Renal cortex interstitium (tissue), 11 donors: ENCODE results near the gene DDN. TPM values are rescaled to one million over a fixed set of nuclear protein-coding genes. Genes with fewer than 3 reads are reported as not detected.

Experiments
- DNase-seq, 11 donors: peaks; one replicate each; pipeline ENCODE4 v3.0.0-alpha.2; 2013; ENCODE audit warnings: low read depth in 9 of 11, low spot score in 4 of 11; ENCODE audit errors: extremely low read depth in 1 of 11
- polyA plus RNA-seq, 3 donors: library from polyadenylated mRNA; unstranded; fragments of 120-200 nt; gene quantifications; one replicate each; pipeline ENCODE4 v1.2.1, GENCODE V29; 2013; ENCODE audit not compliant: insufficient read length in 3 of 3

Gene DDN
- polyA plus RNA-seq, 3 donors = 75.3 to 85.3 (median 78.9) TPM

DNA sequence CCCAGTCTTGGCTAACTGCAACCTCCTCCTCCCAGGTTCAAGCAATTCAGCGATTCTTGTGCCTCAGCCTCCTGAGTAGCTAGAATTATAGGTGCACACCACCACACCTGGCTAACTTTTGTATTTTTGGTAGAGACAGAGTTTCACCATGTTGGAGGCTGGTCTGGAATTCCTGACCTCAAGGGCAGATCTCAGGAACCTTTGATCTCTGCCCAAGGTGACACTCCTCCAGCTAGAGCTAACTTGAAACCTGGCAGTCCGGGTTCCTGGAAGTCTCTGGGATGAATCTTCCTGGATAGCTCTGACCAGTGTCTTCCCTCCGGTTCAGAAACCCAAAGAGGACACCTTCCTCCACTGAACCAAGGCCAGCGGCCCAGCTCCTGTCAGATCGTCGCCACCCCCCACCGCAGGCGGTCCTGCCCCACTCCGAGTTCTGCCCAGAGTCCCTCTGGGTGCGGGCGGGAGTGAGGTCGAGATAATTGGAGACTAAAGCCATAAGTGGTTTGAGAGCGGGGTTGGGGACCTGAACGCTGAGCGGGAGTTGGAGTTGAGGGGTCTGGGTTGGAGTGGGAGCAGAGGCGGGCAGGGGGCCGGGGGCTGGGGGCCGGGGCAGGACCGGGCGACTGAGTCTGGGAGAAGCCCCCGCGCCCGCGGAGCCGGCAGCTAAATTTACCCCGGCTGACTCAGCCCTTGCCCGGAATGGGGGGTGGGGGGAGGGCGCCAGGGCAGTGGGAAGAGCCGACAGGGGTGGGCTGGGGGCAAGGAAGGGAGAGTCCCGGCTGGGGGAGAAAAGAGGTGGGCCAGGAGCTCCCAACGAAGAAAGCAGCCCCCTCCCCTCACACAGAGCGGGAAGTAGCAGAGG, 4.7 kb downstream of the DDN start:
- no peak for DNase-seq

DNA sequence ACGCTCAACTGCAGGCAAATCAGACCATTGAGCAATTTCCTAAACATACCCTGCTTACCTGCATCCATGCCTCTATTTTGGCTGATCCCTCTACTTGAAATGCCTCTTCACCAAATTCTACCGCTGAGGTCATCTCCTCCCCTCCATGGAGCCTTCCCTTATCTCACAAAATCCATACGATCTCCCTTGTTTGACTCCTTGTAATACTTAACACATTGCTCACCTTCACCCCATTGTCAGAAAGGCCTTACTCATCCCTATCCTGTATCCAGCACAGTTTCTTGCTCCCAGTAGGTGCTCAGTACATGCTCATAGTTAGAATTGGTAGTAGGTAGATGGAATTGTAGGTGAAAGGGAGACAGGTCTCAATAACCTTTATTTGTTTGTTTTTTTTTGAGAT, 5.4 kb downstream of the DDN start:
- DNase-seq = no peak

DNA sequence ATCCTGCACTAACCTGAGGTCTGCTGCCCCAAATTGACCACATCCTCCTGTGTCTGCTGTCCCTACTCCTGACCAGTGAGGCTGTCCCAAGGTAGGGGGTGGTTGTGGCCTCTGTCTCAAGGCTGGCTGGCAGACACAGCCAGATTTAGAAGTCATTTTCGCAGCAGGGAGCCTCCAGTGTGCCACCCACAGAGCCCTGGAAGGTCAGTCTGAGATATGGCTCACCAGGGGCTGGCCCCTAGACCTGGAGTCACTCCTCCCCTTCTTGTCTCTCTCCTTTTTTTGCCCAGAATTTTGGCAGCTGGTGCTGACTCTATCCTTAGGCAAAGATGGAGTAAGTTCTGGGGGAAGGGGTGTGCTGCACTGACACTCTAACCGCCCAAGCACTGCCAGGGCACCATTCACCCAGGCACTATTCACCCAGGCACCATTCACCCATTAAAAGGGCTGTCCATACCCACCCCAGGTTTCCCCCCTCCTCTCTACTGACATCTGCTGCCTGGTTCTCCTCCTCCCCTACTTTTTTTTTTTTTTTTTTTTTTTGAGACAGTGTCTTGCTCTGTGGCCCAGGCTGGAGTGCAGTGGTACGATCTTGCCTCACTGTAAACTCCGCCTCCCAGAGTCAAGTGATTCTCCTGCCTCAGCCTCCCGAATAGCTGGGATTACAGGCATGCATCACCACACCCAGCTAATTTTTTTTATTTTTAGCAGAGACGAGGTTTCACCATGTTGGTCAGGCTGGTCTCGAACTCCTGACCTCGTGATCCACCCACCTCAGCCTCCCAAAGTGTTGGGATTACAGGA, 7.7 kb downstream of the DDN start:
- no peak for DNase-seq

DNA sequence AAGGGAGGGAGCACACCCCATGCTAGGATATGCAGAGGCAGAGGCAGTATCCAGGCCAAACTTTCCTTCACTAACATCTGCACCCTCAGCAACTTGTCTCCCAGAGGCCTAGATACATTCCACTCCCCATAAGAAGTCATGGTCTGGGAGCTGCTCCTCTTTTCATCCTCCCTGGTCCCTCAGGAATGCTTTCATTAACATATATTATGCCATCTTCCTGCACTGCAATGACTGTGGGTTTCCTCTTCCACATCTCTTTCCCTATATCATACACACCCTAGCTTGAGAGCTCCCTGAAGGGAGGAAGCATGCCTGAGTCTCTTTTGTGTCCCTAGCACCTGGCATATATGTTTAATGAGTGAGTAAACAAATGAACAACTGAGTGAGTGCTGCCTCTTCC, 8.6 kb downstream of the DDN start:
- no peak for DNase-seq

DNA sequence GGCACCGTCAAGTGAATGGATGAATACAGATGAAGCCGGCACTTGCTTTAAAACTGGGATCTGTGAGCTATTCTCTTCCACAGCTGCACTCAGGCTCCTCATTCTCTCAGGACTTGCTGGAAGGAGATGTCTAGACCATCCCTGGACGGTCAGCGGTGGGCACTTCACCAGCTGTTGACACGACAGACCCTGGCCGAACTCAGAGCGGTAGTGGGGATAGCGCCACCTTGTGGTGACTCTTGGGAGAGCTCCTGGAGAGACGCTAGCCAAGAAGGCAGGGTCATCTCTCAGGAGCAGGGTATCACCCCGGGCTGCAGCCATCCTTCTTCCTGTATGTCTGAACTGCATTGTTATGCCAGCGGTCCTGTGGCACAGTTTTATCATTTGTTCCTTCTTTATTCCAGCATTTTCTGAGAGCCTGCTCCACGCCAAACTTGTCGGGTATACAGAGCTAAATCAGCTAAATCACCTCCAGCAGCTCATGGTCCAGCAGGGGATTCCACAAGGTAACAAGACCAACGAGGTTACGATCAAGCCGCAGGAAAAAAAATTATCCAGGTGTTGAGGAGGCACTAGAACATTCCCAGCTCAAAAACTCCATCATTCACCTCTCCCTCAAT, 11.0 kb downstream of the DDN start:
- DNase-seq = no peak

DNA sequence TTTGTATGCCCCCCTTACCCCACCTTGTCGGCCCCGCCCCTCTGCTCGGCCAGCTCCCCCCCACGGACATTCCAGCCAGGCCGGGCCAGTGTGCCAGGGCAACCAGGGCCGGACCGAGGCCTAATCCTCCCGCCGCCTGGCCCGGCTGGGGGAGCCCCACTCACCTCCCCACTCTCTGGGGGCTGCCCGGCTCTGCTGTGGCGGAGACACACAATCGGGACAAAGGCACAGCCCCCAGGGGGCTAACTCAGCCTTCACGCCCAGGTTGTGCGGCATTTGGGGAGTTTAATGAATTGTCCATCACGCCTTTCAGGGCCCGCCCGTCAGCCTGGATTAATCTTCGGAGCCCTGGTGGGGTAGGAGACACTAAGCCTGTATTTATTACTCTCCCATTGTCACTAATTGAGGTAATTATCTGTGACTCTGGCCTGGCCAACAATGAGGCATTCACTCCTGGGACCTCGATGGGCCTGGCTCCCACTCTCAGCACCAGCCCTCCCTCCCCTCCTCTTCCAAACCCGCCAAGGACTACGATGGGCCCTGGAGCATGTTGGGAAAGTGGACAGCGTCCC, 12.4 kb downstream of the DDN start:
- DNase-seq = no peak

DNA sequence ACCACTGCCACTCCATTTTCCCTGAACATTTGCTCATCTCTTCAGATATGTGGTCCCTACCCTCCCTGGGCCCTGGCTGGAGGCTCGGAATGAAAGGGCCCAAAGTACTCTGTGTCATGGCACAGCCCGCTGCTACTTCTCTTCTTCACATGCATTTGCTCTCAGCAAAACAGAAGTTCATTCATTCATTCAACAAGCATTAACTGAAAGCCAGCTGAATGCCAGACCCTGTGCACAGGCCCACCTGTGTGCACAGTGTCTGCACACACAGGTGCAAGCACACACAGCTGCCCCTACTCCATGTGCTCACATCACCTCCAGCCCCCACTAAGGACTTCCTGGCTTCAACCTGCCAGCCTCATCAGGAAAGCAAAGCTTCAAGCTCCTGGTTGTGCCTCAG, 13.3 kb downstream of the DDN start:
- DNase-seq = no peak

DNA sequence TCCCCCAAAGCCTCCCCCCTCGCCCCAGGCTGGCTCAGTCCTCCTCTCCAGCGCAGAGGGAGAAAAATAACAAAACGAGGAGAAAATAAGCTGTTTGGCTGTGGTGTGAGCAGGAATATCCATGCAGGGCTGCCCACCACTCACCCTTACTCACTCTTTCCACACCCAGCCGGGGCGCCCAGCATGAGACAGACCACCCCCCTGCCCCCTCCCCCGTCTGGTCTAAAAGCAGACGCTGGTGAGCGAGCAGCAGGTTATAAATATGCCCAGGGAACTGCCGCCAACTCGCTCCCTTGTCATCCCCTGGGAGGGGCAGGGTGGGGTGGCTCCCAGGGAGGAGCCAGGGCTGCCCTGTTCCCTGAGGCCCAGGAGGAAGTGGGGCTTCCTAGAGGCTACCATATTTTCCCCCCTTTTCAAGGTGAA, 13.7 kb downstream of the DDN start:
- DNase-seq = no peak

DNA sequence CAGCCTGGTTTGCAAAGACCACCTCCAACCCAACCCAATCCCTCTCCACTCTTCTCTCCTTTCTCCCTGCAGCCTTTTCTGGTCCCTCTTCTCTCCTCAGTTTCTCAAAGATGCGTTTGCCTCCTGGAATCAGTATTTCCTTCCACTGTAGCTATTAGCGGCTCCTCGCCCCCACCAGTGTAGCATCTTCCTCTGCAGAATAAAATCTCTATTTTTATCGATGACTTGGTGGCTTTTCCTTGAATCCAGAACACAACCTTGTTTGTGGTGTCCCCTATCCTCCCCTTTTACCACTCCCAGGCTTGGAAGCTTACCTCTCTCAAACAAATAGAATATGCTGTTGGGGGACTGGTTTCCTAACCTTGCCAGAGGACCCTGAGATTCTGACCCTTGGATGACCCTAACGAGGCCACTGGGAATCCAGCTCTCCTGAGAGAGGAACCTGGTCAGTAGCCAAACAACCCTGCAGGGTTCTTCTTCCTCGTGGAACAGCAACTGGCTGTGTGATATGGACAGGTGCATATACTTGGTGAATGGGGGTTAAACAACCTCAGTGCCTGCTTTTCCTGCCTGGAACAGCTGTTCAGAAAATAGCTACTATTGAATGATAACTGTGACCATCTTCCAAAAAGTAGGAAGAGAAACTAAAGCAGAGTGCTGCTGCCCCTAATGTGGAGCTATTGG, 16.6 kb downstream of the DDN start:
- DNase-seq = no peak

DNA sequence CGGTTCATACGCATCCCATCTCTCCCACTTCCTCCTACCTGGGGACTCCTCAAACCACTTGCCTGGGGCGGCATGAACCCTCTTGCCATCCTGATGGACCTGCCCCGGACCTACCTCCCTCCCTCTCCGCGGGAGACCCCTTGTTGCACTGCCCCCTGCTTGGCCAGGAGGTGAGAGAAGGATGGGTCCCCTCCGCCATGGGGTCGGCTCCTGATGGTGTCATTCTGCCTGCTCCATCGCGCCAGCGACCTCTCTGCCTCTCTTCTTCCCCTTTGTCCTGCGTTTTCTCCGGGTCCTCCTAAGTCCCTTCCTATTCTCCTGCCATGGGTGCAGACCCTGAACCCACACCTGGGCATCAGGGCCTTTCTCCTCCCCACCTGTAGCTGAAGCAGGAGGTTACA, 17.4 kb downstream of the DDN start:
- no peak for DNase-seq

DNA sequence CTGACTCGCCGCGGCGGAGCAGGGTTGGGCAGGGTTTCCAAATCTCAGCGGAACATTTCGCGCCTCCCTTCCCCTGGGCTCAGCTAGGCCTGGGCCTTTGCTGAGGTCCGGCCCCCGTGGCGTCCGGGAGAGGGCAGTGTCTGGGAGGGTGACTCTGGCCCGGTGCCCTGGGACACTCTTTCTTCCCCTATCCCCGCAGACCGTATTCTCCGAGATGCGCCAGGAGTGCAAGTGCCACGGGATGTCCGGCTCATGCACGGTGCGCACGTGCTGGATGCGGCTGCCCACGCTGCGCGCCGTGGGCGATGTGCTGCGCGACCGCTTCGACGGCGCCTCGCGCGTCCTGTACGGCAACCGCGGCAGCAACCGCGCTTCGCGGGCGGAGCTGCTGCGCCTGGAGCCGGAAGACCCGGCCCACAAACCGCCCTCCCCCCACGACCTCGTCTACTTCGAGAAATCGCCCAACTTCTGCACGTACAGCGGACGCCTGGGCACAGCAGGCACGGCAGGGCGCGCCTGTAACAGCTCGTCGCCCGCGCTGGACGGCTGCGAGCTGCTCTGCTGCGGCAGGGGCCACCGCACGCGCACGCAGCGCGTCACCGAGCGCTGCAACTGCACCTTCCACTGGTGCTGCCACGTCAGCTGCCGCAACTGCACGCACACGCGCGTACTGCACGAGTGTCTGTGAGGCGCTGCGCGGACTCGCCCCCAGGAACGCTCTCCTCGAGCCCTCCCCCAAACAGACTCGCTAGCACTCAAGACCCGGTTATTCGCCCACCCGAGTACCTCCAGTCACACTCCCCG, 18.0 kb downstream of the DDN start:
- DNase-seq = no peak

DNA sequence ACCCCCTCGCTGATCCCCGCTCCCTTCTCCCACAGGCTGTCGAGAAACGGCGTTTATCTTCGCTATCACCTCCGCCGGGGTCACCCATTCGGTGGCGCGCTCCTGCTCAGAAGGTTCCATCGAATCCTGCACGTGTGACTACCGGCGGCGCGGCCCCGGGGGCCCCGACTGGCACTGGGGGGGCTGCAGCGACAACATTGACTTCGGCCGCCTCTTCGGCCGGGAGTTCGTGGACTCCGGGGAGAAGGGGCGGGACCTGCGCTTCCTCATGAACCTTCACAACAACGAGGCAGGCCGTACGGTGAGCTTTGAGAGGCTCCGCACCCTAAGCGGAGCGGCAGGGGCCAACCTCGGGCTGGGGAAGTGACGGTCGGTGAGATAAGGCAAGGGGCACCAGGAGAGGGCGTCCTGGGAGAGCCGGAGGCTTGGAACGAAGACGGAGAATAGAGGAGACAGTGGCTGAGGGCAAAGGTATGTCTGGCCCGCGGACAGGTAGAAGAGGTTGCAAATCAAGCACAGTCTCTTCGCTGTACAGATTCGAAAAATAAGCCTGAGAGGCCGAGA, 18.7 kb downstream of the DDN start:
- DNase-seq = no peak

DNA sequence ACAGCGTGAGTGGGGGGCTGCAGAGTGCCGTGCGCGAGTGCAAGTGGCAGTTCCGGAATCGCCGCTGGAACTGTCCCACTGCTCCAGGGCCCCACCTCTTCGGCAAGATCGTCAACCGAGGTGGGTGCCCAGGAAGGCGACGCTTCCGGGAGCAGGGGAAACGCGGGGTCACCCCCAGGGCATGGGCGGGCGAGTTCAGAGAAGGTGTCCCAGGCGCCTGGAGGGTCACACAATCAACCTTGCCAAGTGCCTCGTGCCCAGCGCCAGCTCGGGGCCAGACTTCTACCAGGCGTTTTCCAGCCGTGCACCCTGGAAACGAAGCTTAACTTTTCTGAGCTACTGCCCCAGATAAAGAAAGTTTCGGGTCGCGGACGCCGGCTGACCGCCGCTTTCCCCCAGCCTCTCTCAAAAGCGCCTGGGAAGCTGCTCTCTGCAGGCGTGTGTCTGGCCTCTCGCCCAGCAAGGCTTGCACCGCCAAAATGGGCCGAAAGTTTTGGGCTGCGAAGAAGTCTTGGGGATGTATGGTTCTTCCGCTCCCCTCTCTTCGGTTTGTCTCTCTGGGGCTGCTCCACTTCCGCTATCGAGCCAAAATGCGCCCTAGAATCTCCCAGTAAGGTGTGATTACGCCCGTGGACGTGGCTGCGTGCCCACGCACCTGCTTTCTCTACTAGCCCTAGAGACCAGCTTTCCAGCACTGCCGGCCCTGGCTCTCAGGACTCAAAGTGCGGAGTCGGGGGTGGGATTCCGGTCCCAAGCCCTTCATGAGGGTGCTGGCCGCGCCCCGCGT, 19.4 kb downstream of the DDN start:
- DNase-seq = no peak

DNA sequence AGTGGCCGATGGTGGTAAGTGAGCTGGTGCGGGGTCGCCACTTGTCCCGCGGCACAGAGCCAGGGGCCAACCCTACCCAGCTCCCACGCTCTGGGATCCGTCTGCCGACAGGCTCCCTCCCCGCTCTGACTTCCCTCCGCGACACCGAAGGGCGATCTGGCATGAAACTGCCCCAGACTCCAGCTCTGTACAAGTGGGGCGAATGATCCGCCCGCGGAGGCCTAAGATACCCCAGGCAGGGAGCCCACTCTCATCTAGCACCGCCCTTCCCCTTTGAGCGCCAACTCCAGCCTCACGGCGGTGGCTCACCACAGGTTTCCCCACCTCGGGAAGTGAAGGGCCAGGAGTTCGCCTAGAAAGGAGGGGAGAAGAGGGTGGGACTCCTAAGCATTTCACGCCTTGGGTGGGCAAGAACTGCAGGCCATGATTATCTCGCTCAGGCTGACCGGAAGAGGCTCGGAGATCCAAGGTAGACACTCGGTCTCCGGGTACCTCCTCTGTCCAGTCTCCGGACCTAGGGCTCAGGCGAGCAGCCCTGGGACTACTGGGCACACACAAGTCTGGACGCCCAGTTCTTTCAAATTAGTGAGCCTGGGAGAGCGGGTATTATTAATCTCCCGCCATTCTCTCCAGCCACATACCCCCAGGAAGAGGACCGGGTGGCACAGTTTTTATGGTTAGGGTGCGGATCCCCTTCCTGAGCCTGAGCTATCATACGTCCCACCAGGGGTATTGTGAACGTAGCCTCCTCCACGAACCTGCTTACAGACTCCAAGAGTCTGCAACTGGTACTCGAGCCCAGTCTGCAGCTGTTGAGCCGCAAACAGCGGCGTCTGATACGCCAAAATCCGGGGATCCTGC, 20.2 kb downstream of the DDN start:
- no peak for DNase-seq

DNA sequence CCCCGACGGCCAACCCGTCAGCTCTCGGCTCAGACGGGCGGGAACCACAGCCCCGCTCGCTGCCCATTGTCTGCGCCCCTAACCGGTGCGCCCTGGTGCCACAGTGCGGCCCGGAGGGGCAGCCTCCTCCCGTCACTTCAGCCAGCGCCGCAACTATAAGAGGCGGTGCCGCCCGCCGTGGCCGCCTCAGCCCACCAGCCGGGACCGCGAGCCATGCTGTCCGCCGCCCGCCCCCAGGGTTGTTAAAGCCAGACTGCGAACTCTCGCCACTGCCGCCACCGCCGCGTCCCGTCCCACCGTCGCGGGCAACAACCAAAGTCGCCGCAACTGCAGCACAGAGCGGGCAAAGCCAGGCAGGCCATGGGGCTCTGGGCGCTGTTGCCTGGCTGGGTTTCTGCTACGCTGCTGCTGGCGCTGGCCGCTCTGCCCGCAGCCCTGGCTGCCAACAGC, 20.9 kb downstream of the DDN start, which contains the start of gene WNT1:
WNT1 (plus strand) TSS at position 32 of the 450 bp plus-strand sequence; CDS start at position 361, 329 bp downstream.
- no peak for DNase-seq
